K562 (cell line): ENCODE results near the gene WDHD1. TPM values are rescaled to one million over a fixed set of nuclear protein-coding genes. Genes with fewer than 3 reads are reported as not detected.

Source experiments
- ATAC-seq: fragments of 200-7000 bp; cut with Tn5 transposase; 3 replicates; pipeline ENCODE4 v1.9.1; 2020; ENCODE audit warnings: moderate library complexity
- BruUV-seq: library from RNA; stranded (reverse); fragments of 400-500 nt; replicated peaks from 2 replicates; lab custom pipeline; 2021; lab: Mats Ljungman, UMichigan
- CTCF ChIA-PET: fragments of 300-600 bp; formaldehyde crosslinking; extraction: SDS; loops from one replicate; lab custom pipeline; 2021; ENCODE audit warnings: low intra/inter-chr PET ratio; lab: Yijun Ruan, JAX
- POLR2A ChIA-PET: fragments of 300-600, 350-650 bp; sonication (Branson Sonifier 250); formaldehyde crosslinking; extraction: SDS; loops from one replicate; lab custom pipeline; 2021; ENCODE audit warnings: antibody characterized with exemption, inconsistent platforms; lab: Yijun Ruan, JAX
- DNase-seq, 4 experiments: peaks; one replicate each; pipeline versions ENCODE4 v3.0.0 to v3.0.0-alpha.2; 2011 to 2018; ENCODE audit warnings: low spot score in 3 of 4, mixed read lengths in 3 of 4; ENCODE audit errors: extremely low read depth in 1 of 4
- FAIRE-seq: peaks from 2 replicates; lab custom pipeline; 2011; peaks lifted over from hg19 to GRCh38; lab: Jason Lieb, UNC
- H2AFZ ChIP-seq: 2 replicates; pipeline ENCODE4 v1.6.0; 2011; ENCODE audit warnings: low read depth, low read length, control low read depth, inconsistent platforms
- H3K27ac ChIP-seq: fragments of 200-600 bp; 3 replicates; pipeline ENCODE4 v1.8.0; 2011; ENCODE audit warnings: low read depth, mild to moderate bottlenecking, control low read depth, inconsistent platforms, low read length, moderate library complexity, mixed read lengths; ENCODE audit errors: extremely low read depth
- H3K27me3 ChIP-seq, 2 experiments: fragments of 300-600 bp in 1 of 2; 2 replicates in 1 of 2; 3 replicates in 1 of 2; pipeline versions ENCODE4 v1.6.0 to v1.8.0; 2011; ENCODE audit warnings: inconsistent platforms in 2 of 2, low read length in 2 of 2, mild to moderate bottlenecking in 1 of 2, mixed read lengths in 1 of 2, moderate library complexity in 1 of 2; ENCODE audit not compliant: control insufficient read depth in 2 of 2, insufficient read depth in 2 of 2
- H3K36me3 ChIP-seq: fragments of 300-600 bp; 3 replicates; pipeline ENCODE4 v1.8.0; 2011; ENCODE audit warnings: mild to moderate bottlenecking, low read length, inconsistent platforms; ENCODE audit not compliant: control insufficient read depth, insufficient read depth
- H3K4me1 ChIP-seq, 2 experiments: fragments of 200-600 bp in 1 of 2; replicated peaks in 1 of 2; 2 replicates in 1 of 2; 3 replicates in 1 of 2; pipeline versions ENCODE4 v1.5.1 to v1.8.0; 2011; ENCODE audit warnings: inconsistent platforms in 2 of 2, low read length in 2 of 2, mild to moderate bottlenecking in 1 of 2, mixed read lengths in 1 of 2, moderate library complexity in 1 of 2; ENCODE audit not compliant: control insufficient read depth in 2 of 2, insufficient read depth in 2 of 2
- H3K4me2 ChIP-seq: 2 replicates; pipeline ENCODE4 v1.6.1; 2011; ENCODE audit warnings: low read length, control low read depth, inconsistent platforms, mixed read lengths; ENCODE audit not compliant: insufficient read depth
- H3K4me3 ChIP-seq: fragments of 200-600 bp; sonication (generic), shearing (Covaris generic); 2 replicates; pipeline ENCODE4 v1.5.1; 2016; ENCODE audit warnings: control low read depth, inconsistent platforms
- H3K79me2 ChIP-seq: fragments of 200-600 bp; 3 replicates; pipeline ENCODE4 v1.8.0; 2011; ENCODE audit warnings: low read length, inconsistent platforms; ENCODE audit not compliant: control insufficient read depth, insufficient read depth
- H3K9ac ChIP-seq, 2 experiments: 2 replicates each; pipeline versions ENCODE4 v1.6.0 to v1.6.1; 2011; ENCODE audit warnings: low read depth in 2 of 2, low read length in 2 of 2, control low read depth in 1 of 2, inconsistent platforms in 1 of 2, mild to moderate bottlenecking in 1 of 2, mixed read lengths in 1 of 2; ENCODE audit not compliant: insufficient read depth in 1 of 2
- H3K9me1 ChIP-seq: one replicate; pipeline ENCODE4 v1.6.0; 2011; ENCODE audit warnings: inconsistent platforms, mild to moderate bottlenecking, low read length, moderate library complexity; ENCODE audit not compliant: control insufficient read depth, insufficient read depth
- H3K9me3 ChIP-seq: replicated peaks from 2 replicates; pipeline ENCODE4 v1.5.1; 2011; ENCODE audit warnings: low read depth, low read length, inconsistent platforms; ENCODE audit not compliant: control insufficient read depth, insufficient read depth
- H4K20me1 ChIP-seq: replicated peaks from 2 replicates; pipeline ENCODE4 v1.6.1; 2011; ENCODE audit warnings: low read length, inconsistent platforms, mixed read lengths; ENCODE audit not compliant: control insufficient read depth, insufficient read depth
- CBFB ChIP-seq: sonication (generic); formaldehyde crosslinking; IDR thresholded peaks from 2 replicates; pipeline ENCODE4 v1.4.0; 2020; ENCODE audit warnings: mild to moderate bottlenecking, missing genetic modification reagents
- JUNB ChIP-seq: fragments of 450-650 bp; formaldehyde crosslinking; conservative IDR thresholded peaks from 2 replicates; pipeline ENCODE4 v1.4.0; 2020; ENCODE audit warnings: mild to moderate bottlenecking
- MEIS2 ChIP-seq: fragments of 450-650 bp; IDR thresholded peaks from 2 replicates; pipeline ENCODE4 v1.6.1; 2014; ENCODE audit warnings: mild to moderate bottlenecking; ENCODE audit not compliant: partially characterized antibody
- NR1H2 ChIP-seq: sonication (generic); formaldehyde crosslinking; IDR thresholded peaks from 2 replicates; pipeline ENCODE4 v1.4.0; 2020; ENCODE audit warnings: mild to moderate bottlenecking, missing genetic modification reagents
- TAL1 ChIP-seq: fragments of 450-650 bp; IDR thresholded peaks from 2 replicates; pipeline ENCODE4 v1.6.1; 2016; ENCODE audit warnings: mild to moderate bottlenecking
- WGBS: fragments of 100-300 bp; shearing (Covaris generic); methylation state at CpG from one replicate; pipeline ENCODE4 v1.1.6; 2016; ENCODE audit warnings: low coverage, mixed read lengths; ENCODE audit not compliant: insufficient coverage; ENCODE audit errors: missing lambda C conversion rate; 5-methylcytosine and 5-hydroxymethylcytosine counted together
- in situ Hi-C: fragments of 300-500 bp; cut with MboI; formaldehyde crosslinking; loops from 4 replicates; pipeline ENCODE4 v1.15.0; 2018; ENCODE audit warnings: inconsistent platforms, mixed read lengths
- intact Hi-C: fragments of 100-400 bp; cut with micrococcal nuclease; formaldehyde crosslinking; loops from 2 replicates; pipeline ENCODE4 v1.14.2; 2022
- polyA plus RNA-seq, 8 experiments: library from polyadenylated mRNA; depleted of rRNA in 4 of 8; stranded (reverse) in 5 of 8; unstranded in 3 of 8; fragments of >200 nt; fragmentation: Nextera tagmentation in 2 of 8; fragmentation: Illumina TruSeq in 1 of 8; extraction: Ambion mirVana in 2 of 8; extraction: Trizol in 1 of 8; gene quantifications; 2 replicates each; pipeline versions ENCODE4 v1.2.1 to v1.2.3, GENCODE V29; 2011 to 2014; ENCODE audit warnings: inconsistent platforms in 1 of 8, missing spikeins in 1 of 8
- total RNA-seq, 7 experiments: library from RNA; depleted of rRNA in 6 of 7; stranded (reverse); fragments of >200 nt in 6 of 7; fragmentation: Illumina TruSeq in 2 of 7; extraction: Trizol in 2 of 7; gene quantifications; 2 replicates each; pipeline versions ENCODE4 v1.2.1 to v1.2.3, GENCODE V29; 2011 to 2021; ENCODE audit warnings: low replicate concordance in 1 of 7
- TF ChIP-seq, protein P1 (sequence below): fragments of 450-650 bp; IDR thresholded peaks from 2 replicates; pipeline ENCODE4 v1.6.1; 2016
- TF ChIP-seq, protein P2 (sequence below), 2 experiments: IDR thresholded peaks in 1 of 2; conservative IDR thresholded peaks in 1 of 2; 2 replicates each; pipeline ENCODE4 v1.6.1; 2016; ENCODE audit warnings: low read depth in 2 of 2, mild to moderate bottlenecking in 1 of 2, missing compliant biosample characterization in 1 of 2, missing genetic modification characterization in 1 of 2, moderate library complexity in 1 of 2

Gene WDHD1
- total and polyA plus RNA-seq, 9 of the 15 experiments (the other 6 are each of a cell fraction or from before 2014, with no cell fraction given), result 11.7 to 39.1 (median 30.0) TPM

DNA sequence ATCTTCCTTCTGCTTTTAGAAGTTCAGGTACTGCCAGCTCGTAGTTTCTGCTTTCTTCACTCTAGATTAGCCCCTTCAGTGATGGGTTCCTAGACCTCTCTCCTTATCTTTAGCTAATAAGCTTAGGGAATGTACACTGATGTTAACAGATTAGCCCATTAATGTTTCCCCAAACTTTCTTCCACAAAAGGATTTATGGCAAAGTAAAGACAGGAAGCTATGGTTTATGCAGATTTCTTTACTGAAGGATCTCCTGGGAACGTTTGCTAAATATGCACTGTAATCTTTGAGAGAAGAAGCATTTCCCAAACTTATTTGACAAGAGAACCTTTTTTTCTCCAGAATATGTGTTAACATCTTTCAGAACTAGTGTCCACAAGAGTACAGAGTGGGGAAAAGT is 4.3 kb upstream of the WDHD1 start:
- Histone ChIP-seq H3K9ac (no peak overlapping the region; a peak in 1 of 4 replicates), H3K79me2 (peaks cover 64% of the 10 kb centered on the region), H2AFZ (no peak overlapping the region), H3K9me1 (no peaks in the 10 kb centered on the region), H3K4me1 (peaks cover 0 to 3% of the 10 kb centered on the region in 2 experiments; a peak in 2 of 5 replicates), H3K27ac (no peak overlapping the region), H3K36me3 (peaks cover 26% of the 10 kb centered on the region; the same call in 1 of the 3 replicates), H3K4me3 (no peak overlapping the region), H3K4me2 (no peak overlapping the region), H3K27me3 (no peaks in the 10 kb centered on the region), H4K20me1 (0 out of 2 replicates have a peak, but pooled peaks cover 4% of the 10 kb centered on the region), H3K9me3 (no peaks in the 10 kb centered on the region)
- CTCF ChIA-PET, result no interaction called here
- in situ Hi-C loops (no loop called here), intact Hi-C loops (no loop called here)
- peak; percentile 49 for FAIRE-seq
- POLR2A ChIA-PET, result interaction anchor here (1.1 to 1.2 kb wide), 2 partner anchors 14 to 20 kb away, joined by 3 to 5 read pairs; partner anchors contain the start of gene MAPK1IP1L
- ATAC-seq, result no peak
- WGBS, result 19% methylated on average over 2 of the region's 2 CpGs
- BruUV-seq, result no TSS peak
- TF ChIP-seq JUNB (CRISPR knock-in tag) (no peak), NR1H2 (CRISPR knock-in tag) (no peak), CBFB (CRISPR knock-in tag) (no peak)
- no peak for DNase-seq

DNA sequence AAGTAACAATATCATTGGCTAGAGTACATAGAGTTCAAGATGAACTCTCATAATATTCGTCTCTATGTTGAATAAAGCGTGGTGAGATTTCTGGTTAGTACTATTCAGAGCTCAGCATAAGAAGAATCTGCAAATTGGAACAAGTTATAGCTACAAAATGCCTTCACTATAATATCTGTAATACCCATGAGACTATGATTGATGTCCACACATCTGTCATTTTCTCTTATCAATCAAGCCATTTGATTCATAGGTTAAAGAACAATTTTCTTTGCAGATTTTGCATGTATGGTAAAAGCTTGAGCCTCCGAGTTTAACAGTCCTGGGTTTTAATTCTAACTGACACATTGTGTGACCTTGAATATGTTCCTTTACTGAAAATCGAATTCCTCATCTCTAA is 1.6 kb upstream of the WDHD1 start:
- Histone ChIP-seq H4K20me1 (0 out of 2 replicates have a peak, but pooled peaks cover 4% of the 10 kb centered on the region), H3K9me1 (peaks cover under 1% of the 10 kb centered on the region), H3K9me3 (no peaks in the 10 kb centered on the region), H2AFZ (no peak overlapping the region), H3K4me2 (peak overlapping the region; percentile 95), H3K4me1 (peaks cover 0 to 9% of the 10 kb centered on the region in 2 experiments; a peak in 2 of 5 replicates), H3K9ac (peak overlapping the region in 1 of 2 experiments; percentile 96; a peak in 2 of 4 replicates), H3K27me3 (no peaks in the 10 kb centered on the region), H3K79me2 (peaks cover 83% of the 10 kb centered on the region), H3K4me3 (peak overlapping the region; percentile 93), H3K36me3 (peaks cover 22% of the 10 kb centered on the region; the same call in 2 of the 3 replicates), H3K27ac (peak overlapping the region; percentile 86; the same call in 1 of the 3 replicates)
- POLR2A ChIA-PET, result interaction anchor here (0.7 to 1.5 kb wide), 4 partner anchors 18 to 374 kb away, joined by 3 to 6 read pairs (median 4); partner anchors contain the start of gene MAPK1IP1L
- no TSS peak for BruUV-seq
- ATAC-seq, result no peak
- WGBS, result 5% methylated on average over 4 of the region's 4 CpGs
- no peak for DNase-seq
- CTCF ChIA-PET, result no interaction called here
- TF ChIP-seq, protein P1, sequence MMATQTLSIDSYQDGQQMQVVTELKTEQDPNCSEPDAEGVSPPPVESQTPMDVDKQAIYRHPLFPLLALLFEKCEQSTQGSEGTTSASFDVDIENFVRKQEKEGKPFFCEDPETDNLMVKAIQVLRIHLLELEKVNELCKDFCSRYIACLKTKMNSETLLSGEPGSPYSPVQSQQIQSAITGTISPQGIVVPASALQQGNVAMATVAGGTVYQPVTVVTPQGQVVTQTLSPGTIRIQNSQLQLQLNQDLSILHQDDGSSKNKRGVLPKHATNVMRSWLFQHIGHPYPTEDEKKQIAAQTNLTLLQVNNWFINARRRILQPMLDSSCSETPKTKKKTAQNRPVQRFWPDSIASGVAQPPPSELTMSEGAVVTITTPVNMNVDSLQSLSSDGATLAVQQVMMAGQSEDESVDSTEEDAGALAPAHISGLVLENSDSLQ, result peak; percentile 49; the same call in 1 of the 2 replicates
- TF ChIP-seq, protein P2, sequence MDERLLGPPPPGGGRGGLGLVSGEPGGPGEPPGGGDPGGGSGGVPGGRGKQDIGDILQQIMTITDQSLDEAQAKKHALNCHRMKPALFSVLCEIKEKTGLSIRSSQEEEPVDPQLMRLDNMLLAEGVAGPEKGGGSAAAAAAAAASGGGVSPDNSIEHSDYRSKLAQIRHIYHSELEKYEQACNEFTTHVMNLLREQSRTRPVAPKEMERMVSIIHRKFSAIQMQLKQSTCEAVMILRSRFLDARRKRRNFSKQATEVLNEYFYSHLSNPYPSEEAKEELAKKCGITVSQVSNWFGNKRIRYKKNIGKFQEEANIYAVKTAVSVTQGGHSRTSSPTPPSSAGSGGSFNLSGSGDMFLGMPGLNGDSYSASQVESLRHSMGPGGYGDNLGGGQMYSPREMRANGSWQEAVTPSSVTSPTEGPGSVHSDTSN (CRISPR knock-in tag; IDR thresholded peaks at IDR 0.05; ENCODE audit: low read depth), result no peak
- TF ChIP-seq, protein P2 (tag; conservative IDR thresholded peaks at IDR 0.05; ENCODE audit: low read depth), result peak; percentile 32; the same call in 1 of the 2 replicates
- TF ChIP-seq TAL1 (no peak), MEIS2 (peak; percentile 61)
- intact Hi-C loops (no loop called here), in situ Hi-C loops (no loop called here)
- FAIRE-seq, result no peak
